Suppressor macrophage treated with lipopolysaccharide for 4 hours (primary cell): ENCODE data around the gene ZNF397.
A peak's percentile ranks its signal among the peaks of the same experiment; 100 is the strongest.
"Not testable (repeated sequence)": the region's sequence is repeated elsewhere in the genome, so short reads cannot be mapped to it uniquely, and the experiment has no call there.

ENCODE experiments used
- DNase-seq: peaks from one replicate; pipeline ENCODE4 v3.0.0-alpha.2; 2020

Gene ZNF397

GRCh38 chr18:35240664-35241447 lies at the start of gene ZNF397:
Gene ZNF397, plus strand, starts transcription at chr18:35241034. Its CDS starts 1,437 bp downstream, at chr18:35242471.
- DNase-seq, result peak; percentile 99

- DNase-seq, result no peak
Measured at GRCh38 chr18:35191698-35192025, 49.2 kb upstream of the ZNF397 start.

- DNase-seq, result no peak
Measured at GRCh38 chr18:35192415-35192814, 48.4 kb upstream of the ZNF397 start.

GRCh38 chr18:35193316-35193715 lies 47.5 kb upstream of the ZNF397 start:
- no peak for DNase-seq

- no peak for DNase-seq
Measured at GRCh38 chr18:35197296-35197695, 43.5 kb upstream of the ZNF397 start.

GRCh38 chr18:35201256-35201931 lies 39.4 kb upstream of the ZNF397 start:
- no peak for DNase-seq

- DNase-seq, result no peak
Measured at GRCh38 chr18:35203067-35203466, 37.8 kb upstream of the ZNF397 start.

GRCh38 chr18:35205199-35205712 lies 35.6 kb upstream of the ZNF397 start:
- DNase-seq, result no peak

GRCh38 chr18:35205746-35206458 lies 34.9 kb upstream of the ZNF397 start:
- not testable (repeated sequence) for DNase-seq

- no peak for DNase-seq
Measured at GRCh38 chr18:35215026-35215425, 25.8 kb upstream of the ZNF397 start.

GRCh38 chr18:35216611-35217010 lies 24.2 kb upstream of the ZNF397 start:
- DNase-seq, result not testable (repeated sequence)

- not testable (repeated sequence) for DNase-seq
Measured at GRCh38 chr18:35219331-35219730, 21.5 kb upstream of the ZNF397 start.

- no peak for DNase-seq
Measured at GRCh38 chr18:35220424-35220823, 20.4 kb upstream of the ZNF397 start.

- no peak for DNase-seq
Measured at GRCh38 chr18:35223797-35224196, 17.0 kb upstream of the ZNF397 start.

GRCh38 chr18:35227254-35227653 lies 13.6 kb upstream of the ZNF397 start:
- no peak for DNase-seq

GRCh38 chr18:35231052-35231451 lies 9.8 kb upstream of the ZNF397 start:
- peak; percentile 86 for DNase-seq

GRCh38 chr18:35236571-35237363 lies 4.1 kb upstream of the ZNF397 start:
- no peak for DNase-seq

- DNase-seq, result no peak
Measured at GRCh38 chr18:35239314-35239713, 1.5 kb upstream of the ZNF397 start.

- peak; percentile 4 for DNase-seq
Measured at GRCh38 chr18:35241448-35241804, 592 bp downstream of the ZNF397 start.

GRCh38 chr18:35242426-35242825 lies 1.6 kb downstream of the ZNF397 start:
- DNase-seq, result no peak

GRCh38 chr18:35244671-35245070 lies 3.8 kb downstream of the ZNF397 start:
- no peak for DNase-seq

GRCh38 chr18:35245719-35246317 lies 5.0 kb downstream of the ZNF397 start:
- no peak for DNase-seq
